ENCODE results near the gene NNT.

DNA sequence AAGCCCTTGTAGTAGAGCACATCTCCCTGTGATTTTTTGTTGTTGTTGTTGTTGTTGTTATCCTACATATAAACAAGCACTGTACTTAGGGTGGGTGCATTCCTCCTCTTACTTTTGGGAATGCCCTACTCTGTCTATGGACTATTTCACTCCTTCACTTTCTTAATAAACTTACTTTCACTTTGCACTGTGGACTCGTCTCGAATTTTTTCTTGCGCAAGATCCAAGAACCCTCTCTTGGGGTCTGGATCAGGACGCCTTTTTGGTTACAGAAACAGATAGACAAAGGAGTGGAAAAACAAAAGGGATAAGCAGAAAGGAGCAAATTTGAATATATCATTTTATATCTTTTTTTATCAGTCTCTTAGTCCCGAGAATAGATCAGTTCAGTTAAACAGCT lies 31.7 kb upstream of the NNT start:
- TF ChIP-seq SIN3A (IDR thresholded peaks at IDR 0.05; ENCODE audit: borderline replicate concordance, insufficient read depth, low read length) = no peak
- TF ChIP-seq, protein P1, sequence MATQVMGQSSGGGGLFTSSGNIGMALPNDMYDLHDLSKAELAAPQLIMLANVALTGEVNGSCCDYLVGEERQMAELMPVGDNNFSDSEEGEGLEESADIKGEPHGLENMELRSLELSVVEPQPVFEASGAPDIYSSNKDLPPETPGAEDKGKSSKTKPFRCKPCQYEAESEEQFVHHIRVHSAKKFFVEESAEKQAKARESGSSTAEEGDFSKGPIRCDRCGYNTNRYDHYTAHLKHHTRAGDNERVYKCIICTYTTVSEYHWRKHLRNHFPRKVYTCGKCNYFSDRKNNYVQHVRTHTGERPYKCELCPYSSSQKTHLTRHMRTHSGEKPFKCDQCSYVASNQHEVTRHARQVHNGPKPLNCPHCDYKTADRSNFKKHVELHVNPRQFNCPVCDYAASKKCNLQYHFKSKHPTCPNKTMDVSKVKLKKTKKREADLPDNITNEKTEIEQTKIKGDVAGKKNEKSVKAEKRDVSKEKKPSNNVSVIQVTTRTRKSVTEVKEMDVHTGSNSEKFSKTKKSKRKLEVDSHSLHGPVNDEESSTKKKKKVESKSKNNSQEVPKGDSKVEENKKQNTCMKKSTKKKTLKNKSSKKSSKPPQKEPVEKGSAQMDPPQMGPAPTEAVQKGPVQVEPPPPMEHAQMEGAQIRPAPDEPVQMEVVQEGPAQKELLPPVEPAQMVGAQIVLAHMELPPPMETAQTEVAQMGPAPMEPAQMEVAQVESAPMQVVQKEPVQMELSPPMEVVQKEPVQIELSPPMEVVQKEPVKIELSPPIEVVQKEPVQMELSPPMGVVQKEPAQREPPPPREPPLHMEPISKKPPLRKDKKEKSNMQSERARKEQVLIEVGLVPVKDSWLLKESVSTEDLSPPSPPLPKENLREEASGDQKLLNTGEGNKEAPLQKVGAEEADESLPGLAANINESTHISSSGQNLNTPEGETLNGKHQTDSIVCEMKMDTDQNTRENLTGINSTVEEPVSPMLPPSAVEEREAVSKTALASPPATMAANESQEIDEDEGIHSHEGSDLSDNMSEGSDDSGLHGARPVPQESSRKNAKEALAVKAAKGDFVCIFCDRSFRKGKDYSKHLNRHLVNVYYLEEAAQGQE (IDR thresholded peaks at IDR 0.05; ENCODE audit: insufficient read depth in 1 of 2, low read depth in 2 of 2, low read length in 2 of 2) = no peak
- TF ChIP-seq POLR2AphosphoS5 (IDR thresholded peaks at IDR 0.05; ENCODE audit: low read depth, low read length) = no peak
- TF ChIP-seq TAF1 (IDR thresholded peaks at IDR 0.05; ENCODE audit: borderline replicate concordance, insufficient read depth, low read length) = no peak

Measured in PFSK-1 (cell line).